ENCODE results near the gene CAMK1G. TPM values are rescaled to one million over a fixed set of nuclear protein-coding genes. Genes with fewer than 3 reads are reported as not detected.

The CAMK1G gene
- total and polyA plus RNA-seq, 11 donors = 0.30 to 0.48 TPM; not detected in 9

- intact Hi-C loops (cut with DNase I) = no loop called here
- Histone ChIP-seq H3K36me3 (no peaks in the 10 kb centered on the region), H3K4me3 (no peak overlapping the region), H3K9me3 (no peaks in the 10 kb centered on the region), H3K27ac (peak overlapping the region in 6 of 12 donors; percentile 3 to 84 (median 60)), H3K4me1 (peaks cover 0 to 63% (median 30%) of the 10 kb centered on the region in 12 donors), H3K27me3 (no peaks in the 10 kb centered on the region)
- peak in 4 of 5 donors; percentile 61 to 82 (median 68) for DNase-seq
- ATAC-seq = peak; percentile 71 to 84 (median 77)
- WGBS, 4 donors = 56 to 68% (median 60%) methylated on average over 4 to 6 of the region's 6 CpGs
- TF ChIP-seq CTCF (IDR thresholded peaks at IDR 0.05) (no peak), POLR2A (IDR thresholded peaks at IDR 0.05) (no peak)
Observed at GRCh38 chr1:209618756-209619420, 35.4 kb downstream of the CAMK1G start.

- ATAC-seq = no peak
Observed at GRCh38 chr1:209619696-209620486, 36.4 kb downstream of the CAMK1G start.

GRCh38 chr1:209620487-209620884 lies 37.0 kb downstream of the CAMK1G start:
- no peak for TF ChIP-seq POLR2A (IDR thresholded peaks at IDR 0.05)
- TF ChIP-seq CTCF (IDR thresholded peaks at IDR 0.05) = no peak
- Histone ChIP-seq H3K27me3 (no peaks in the 10 kb centered on the region), H3K4me3 (no peak overlapping the region), H3K27ac (peak overlapping the region in 6 of 12 donors; percentile 32 to 69 (median 56)), H3K9me3 (no peaks in the 10 kb centered on the region), H3K36me3 (no peaks in the 10 kb centered on the region), H3K4me1 (peaks cover 0 to 69% (median 32%) of the 10 kb centered on the region in 12 donors)
- ATAC-seq = no peak
- intact Hi-C loops (cut with DNase I) = loop anchor here in 2 of 10 donors (5.0 to 10.0 kb wide), 2 partner anchors 33 to 74 kb away; no protein-coding TSS in a partner anchor
- no peak for DNase-seq
- WGBS, 4 donors = 85 to 94% (median 90%) methylated on average over 3 of the region's 3 CpGs

More at GRCh38 chr1:209619696-209620486, 36.4 kb downstream of the CAMK1G start:
- Histone ChIP-seq H3K27me3 (no peaks in the 10 kb centered on the region), H3K27ac (peak overlapping the region in 3 of 12 donors; percentile 16 to 60 (median 29)), H3K9me3 (no peaks in the 10 kb centered on the region), H3K4me3 (no peak overlapping the region), H3K4me1 (peaks cover 0 to 63% (median 30%) of the 10 kb centered on the region in 12 donors), H3K36me3 (no peaks in the 10 kb centered on the region)
- DNase-seq = no peak
- WGBS, 4 donors = 90 to 95% (median 92%) methylated on average over 7 of the region's 7 CpGs
- intact Hi-C loops (cut with DNase I) = loop anchor here in 2 of 10 donors (5.0 to 10.0 kb wide), 2 partner anchors 33 to 75 kb away; no protein-coding TSS in a partner anchor
- TF ChIP-seq CTCF (IDR thresholded peaks at IDR 0.05) (no peak), POLR2A (IDR thresholded peaks at IDR 0.05) (no peak)

GRCh38 chr1:209621286-209621685 lies 37.8 kb downstream of the CAMK1G start:
- no peaks in the 10 kb centered on the region for H3K27me3 ChIP-seq
- TF ChIP-seq POLR2A (IDR thresholded peaks at IDR 0.05) (no peak), CTCF (IDR thresholded peaks at IDR 0.05) (no peak)
- DNase-seq (no peak), ATAC-seq (no peak)
- H3K27ac ChIP-seq = peak overlapping the region in 11 of 12 donors; percentile 4 to 74 (median 51)
- 32 to 47% (median 37%) methylated on average over 4 of the region's 4 CpGs for WGBS, 4 donors
- no peaks in the 10 kb centered on the region for H3K9me3 ChIP-seq
- intact Hi-C loops (cut with DNase I) = loop anchor here in 2 of 10 donors (5.0 to 10.0 kb wide), 2 partner anchors 34 to 74 kb away; no protein-coding TSS in a partner anchor
- no peak overlapping the region for H3K4me3 ChIP-seq
- H3K4me1 ChIP-seq = peaks cover 0 to 71% (median 37%) of the 10 kb centered on the region in 12 donors
- H3K36me3 ChIP-seq = no peaks in the 10 kb centered on the region

All from heart left ventricle (tissue), 16 donors.